ENCODE results near the gene RNF150. TPM values are rescaled to one million over a fixed set of nuclear protein-coding genes. Genes with fewer than 3 reads are reported as not detected.

The RNF150 gene
- total and polyA plus RNA-seq, 2 of the 4 experiments (the other 2 are of a cell fraction) = 6.2 to 18.1 TPM

- Histone ChIP-seq H3K27ac (ENCODE audit: insufficient read depth, low read length) (no peak overlapping the region), H4K91ac (ENCODE audit: insufficient read depth, low read depth, low read length) (no peak overlapping the region), H2BK15ac (ENCODE audit: low read depth, low read length) (no peak overlapping the region), H3K36me3 (ENCODE audit: control insufficient read depth, insufficient read depth, low read length) (no peaks in the 10 kb centered on the region), H2BK120ac (ENCODE audit: low read depth, low read length) (no peak overlapping the region), H3K79me1 (ENCODE audit: low read depth in 1 of 2, low read length in 2 of 2) (no peaks in the 10 kb centered on the region), H2AFZ (replicated peaks; ENCODE audit: low read length, poor library complexity) (no peak overlapping the region), H4K8ac (ENCODE audit: low read depth in 2 of 2, low read length in 2 of 2) (peak overlapping the region in 1 of 2 experiments; percentile 40; a peak in 1 of 4 replicates), H2AK5ac (ENCODE audit: low read depth, low read length) (no peak overlapping the region), H2AK9ac (replicated peaks; ENCODE audit: low read depth, low read length, poor library complexity) (no peak overlapping the region), H3K27me3 (ENCODE audit: control insufficient read depth, insufficient read depth, low read length) (no peaks in the 10 kb centered on the region), H2BK5ac (ENCODE audit: low read depth, low read length, poor library complexity, severe bottlenecking) (no peak overlapping the region), H3K4ac (ENCODE audit: low read depth, low read length) (no peak overlapping the region), H4K20me1 (ENCODE audit: insufficient read depth, low read length) (no peaks in the 10 kb centered on the region), H4K5ac (ENCODE audit: low read depth, low read length) (no peak overlapping the region), H3K18ac (ENCODE audit: low read depth, low read length) (no peak overlapping the region), H3K9me3 (ENCODE audit: control insufficient read depth, insufficient read depth, low read length) (no peaks in the 10 kb centered on the region), H3K9me1 (ENCODE audit: insufficient read depth, low read length) (0 out of 2 replicates have a peak, but pooled peaks cover 3% of the 10 kb centered on the region), H3K4me3 (ENCODE audit: insufficient read depth, low read depth, low read length) (no peak overlapping the region), H3K23ac (ENCODE audit: low read depth, low read length) (no peak overlapping the region), H3K4me1 (ENCODE audit: control insufficient read depth, insufficient read depth, low read length) (no peaks in the 10 kb centered on the region), H3K14ac (replicated peaks; ENCODE audit: low read depth, low read length) (no peak overlapping the region; the same call in 1 of the 2 replicates), H3K56ac (ENCODE audit: extremely low read depth, insufficient read depth, low read length) (no peak overlapping the region), H2BK20ac (ENCODE audit: low read depth, low read length) (no peak overlapping the region), H3K4me2 (ENCODE audit: low read depth, low read length) (no peak overlapping the region), H3K9ac (ENCODE audit: low read depth, low read length) (no peak overlapping the region)
- ATAC-seq (ENCODE audit: low read depth) (no peak), DNase-seq (no peak)
- WGBS, 2 experiments (ENCODE audit: extremely low coverage in 2 of 2, insufficient read length in 1 of 2) = 75% methylated on average over 4 of the region's 4 CpGs; no CpG with 5 or more reads in 1 of the 2 experiments
- CTCF ChIA-PET = no interaction called here
- dilution Hi-C loops (cut with HindIII; ENCODE audit: low sequenced_read_pairs, unreplicated experiment) (no loop called here), intact Hi-C loops (cut with micrococcal nuclease) (loop anchor here (5.0 to 10.0 kb wide), 4 partner anchors 559 to 1932 kb away; no protein-coding TSS in a partner anchor), in situ Hi-C loops (cut with MboI; ENCODE audit: low sequenced_read_pairs) (loop anchor here (25.0 kb wide), 3 partner anchors 1557 to 1932 kb away; partner anchors contain the start of gene INPP4B)
- TF ChIP-seq CHD1 (IDR thresholded peaks at IDR 0.05; ENCODE audit: low read depth, low read length) (no peak), RFX5 (IDR thresholded peaks at IDR 0.05; ENCODE audit: low read depth, low read length) (no peak), FOS (IDR thresholded peaks at IDR 0.05; ENCODE audit: low read depth, low read length) (no peak), SMC3 (IDR thresholded peaks at IDR 0.05; ENCODE audit: low read depth, low read length) (no peak), BHLHE40 (IDR thresholded peaks at IDR 0.05; ENCODE audit: low read depth, low read length) (no peak), NFE2L2 (IDR thresholded peaks at IDR 0.05; ENCODE audit: low read depth, low read length) (no peak), POLR2A (IDR thresholded peaks at IDR 0.05; ENCODE audit: low read depth, low read length) (no peak), RAD21 (IDR thresholded peaks at IDR 0.05; ENCODE audit: low read length) (no peak), RCOR1 (IDR thresholded peaks at IDR 0.05; ENCODE audit: insufficient replicate concordance, low read length) (no peak), MAFK (IDR thresholded peaks at IDR 0.05; ENCODE audit: low read depth, low read length) (no peak), MXI1 (IDR thresholded peaks at IDR 0.05; ENCODE audit: borderline replicate concordance, low read depth, low read length) (no peak), CEBPB (IDR thresholded peaks at IDR 0.05; ENCODE audit: low read depth, low read length) (no peak)
- TF ChIP-seq, protein P1, sequence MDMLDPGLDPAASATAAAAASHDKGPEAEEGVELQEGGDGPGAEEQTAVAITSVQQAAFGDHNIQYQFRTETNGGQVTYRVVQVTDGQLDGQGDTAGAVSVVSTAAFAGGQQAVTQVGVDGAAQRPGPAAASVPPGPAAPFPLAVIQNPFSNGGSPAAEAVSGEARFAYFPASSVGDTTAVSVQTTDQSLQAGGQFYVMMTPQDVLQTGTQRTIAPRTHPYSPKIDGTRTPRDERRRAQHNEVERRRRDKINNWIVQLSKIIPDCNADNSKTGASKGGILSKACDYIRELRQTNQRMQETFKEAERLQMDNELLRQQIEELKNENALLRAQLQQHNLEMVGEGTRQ (IDR thresholded peaks at IDR 0.05; ENCODE audit: low read depth, low read length) = no peak
- TF ChIP-seq, protein P2, sequence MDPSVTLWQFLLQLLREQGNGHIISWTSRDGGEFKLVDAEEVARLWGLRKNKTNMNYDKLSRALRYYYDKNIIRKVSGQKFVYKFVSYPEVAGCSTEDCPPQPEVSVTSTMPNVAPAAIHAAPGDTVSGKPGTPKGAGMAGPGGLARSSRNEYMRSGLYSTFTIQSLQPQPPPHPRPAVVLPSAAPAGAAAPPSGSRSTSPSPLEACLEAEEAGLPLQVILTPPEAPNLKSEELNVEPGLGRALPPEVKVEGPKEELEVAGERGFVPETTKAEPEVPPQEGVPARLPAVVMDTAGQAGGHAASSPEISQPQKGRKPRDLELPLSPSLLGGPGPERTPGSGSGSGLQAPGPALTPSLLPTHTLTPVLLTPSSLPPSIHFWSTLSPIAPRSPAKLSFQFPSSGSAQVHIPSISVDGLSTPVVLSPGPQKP (IDR thresholded peaks at IDR 0.05; ENCODE audit: borderline replicate concordance, low read depth, low read length) = no peak
- TF ChIP-seq, protein P3, sequence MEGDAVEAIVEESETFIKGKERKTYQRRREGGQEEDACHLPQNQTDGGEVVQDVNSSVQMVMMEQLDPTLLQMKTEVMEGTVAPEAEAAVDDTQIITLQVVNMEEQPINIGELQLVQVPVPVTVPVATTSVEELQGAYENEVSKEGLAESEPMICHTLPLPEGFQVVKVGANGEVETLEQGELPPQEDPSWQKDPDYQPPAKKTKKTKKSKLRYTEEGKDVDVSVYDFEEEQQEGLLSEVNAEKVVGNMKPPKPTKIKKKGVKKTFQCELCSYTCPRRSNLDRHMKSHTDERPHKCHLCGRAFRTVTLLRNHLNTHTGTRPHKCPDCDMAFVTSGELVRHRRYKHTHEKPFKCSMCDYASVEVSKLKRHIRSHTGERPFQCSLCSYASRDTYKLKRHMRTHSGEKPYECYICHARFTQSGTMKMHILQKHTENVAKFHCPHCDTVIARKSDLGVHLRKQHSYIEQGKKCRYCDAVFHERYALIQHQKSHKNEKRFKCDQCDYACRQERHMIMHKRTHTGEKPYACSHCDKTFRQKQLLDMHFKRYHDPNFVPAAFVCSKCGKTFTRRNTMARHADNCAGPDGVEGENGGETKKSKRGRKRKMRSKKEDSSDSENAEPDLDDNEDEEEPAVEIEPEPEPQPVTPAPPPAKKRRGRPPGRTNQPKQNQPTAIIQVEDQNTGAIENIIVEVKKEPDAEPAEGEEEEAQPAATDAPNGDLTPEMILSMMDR (conservative IDR thresholded peaks at IDR 0.05; ENCODE audit: low read depth, low read length) = no peak
- POLR2A ChIA-PET (ENCODE audit: unreplicated experiment) = no interaction called here
- BruUV-seq (replicated peaks) = no TSS peak
Observed at GRCh38 chr4:141155586-141155985, 22.3 kb upstream of the RNF150 start.
